Measurements from ENCODE around the gene GLIS1. TPM values are rescaled to one million over a fixed set of nuclear protein-coding genes. Genes with fewer than 3 reads are reported as not detected.

Gene GLIS1
- total and polyA plus RNA-seq, 8 donors, result 0.06 to 0.26 (median 0.13) TPM; not detected in 4

DNA sequence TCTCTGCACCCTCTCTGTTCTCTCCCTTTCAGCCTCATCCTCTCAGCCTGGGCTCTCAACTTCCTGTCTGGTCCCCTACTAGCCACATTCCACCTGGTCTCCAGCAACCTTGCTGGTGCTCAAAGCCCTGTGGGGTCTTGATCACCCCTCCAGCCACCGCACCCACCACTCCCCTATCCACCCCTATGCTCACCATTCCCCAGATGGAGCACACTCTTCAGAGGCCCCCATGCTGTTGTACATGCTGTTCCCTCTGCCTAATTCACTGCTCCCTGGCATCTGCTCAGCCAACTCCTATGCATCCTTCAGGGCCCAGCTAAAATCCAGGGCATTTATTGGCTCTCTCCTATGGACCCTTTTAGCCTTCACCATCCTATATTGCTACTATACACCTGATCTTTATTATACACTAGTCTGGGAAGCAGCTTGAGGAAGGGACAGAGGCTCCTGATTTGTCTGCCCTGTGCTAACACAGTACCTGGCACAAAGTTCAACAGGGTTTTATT is 81.0 kb downstream of the GLIS1 start:
- ATAC-seq (no peak), FAIRE-seq (no peak), DNase-seq (peak in 1 of 6 donors; percentile 12)
- TF ChIP-seq, protein P1, sequence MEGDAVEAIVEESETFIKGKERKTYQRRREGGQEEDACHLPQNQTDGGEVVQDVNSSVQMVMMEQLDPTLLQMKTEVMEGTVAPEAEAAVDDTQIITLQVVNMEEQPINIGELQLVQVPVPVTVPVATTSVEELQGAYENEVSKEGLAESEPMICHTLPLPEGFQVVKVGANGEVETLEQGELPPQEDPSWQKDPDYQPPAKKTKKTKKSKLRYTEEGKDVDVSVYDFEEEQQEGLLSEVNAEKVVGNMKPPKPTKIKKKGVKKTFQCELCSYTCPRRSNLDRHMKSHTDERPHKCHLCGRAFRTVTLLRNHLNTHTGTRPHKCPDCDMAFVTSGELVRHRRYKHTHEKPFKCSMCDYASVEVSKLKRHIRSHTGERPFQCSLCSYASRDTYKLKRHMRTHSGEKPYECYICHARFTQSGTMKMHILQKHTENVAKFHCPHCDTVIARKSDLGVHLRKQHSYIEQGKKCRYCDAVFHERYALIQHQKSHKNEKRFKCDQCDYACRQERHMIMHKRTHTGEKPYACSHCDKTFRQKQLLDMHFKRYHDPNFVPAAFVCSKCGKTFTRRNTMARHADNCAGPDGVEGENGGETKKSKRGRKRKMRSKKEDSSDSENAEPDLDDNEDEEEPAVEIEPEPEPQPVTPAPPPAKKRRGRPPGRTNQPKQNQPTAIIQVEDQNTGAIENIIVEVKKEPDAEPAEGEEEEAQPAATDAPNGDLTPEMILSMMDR (IDR thresholded peaks at IDR 0.05), result no peak
- Histone ChIP-seq H3K27me3 (no peaks in the 10 kb centered on the region), H3K27ac (no peak overlapping the region), H3K4me1 (no peaks in the 10 kb centered on the region), H3K4me3 (no peak overlapping the region), H3K36me3 (no peaks in the 10 kb centered on the region), H3K9me3 (no peaks in the 10 kb centered on the region)
- intact Hi-C loops (cut with DNase I), result no loop called here
- WGBS, 2 donors, result 92 to 100% methylated on average over 1 of the region's 1 CpG

DNA sequence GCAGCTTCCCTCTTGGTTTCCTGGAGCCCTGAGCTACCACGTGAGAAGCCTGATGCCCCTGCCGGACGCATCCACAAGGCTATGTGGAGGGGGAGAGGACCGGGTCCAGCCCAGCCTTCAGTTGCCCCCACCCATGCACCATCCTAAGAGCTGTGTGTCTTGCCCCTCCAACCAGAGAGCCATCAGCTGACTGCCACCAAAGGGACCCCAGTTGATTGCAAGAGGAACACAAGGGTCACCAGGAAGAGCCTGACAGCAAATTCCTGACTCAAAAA is 81.5 kb downstream of the GLIS1 start:
- no peaks in the 10 kb centered on the region for H3K4me1 ChIP-seq
- TF ChIP-seq, protein P1 (IDR thresholded peaks at IDR 0.05), result no peak
- intact Hi-C loops (cut with DNase I), result no loop called here
- ATAC-seq, result no peak
- H3K9me3 ChIP-seq, result no peaks in the 10 kb centered on the region
- no peak overlapping the region for H3K4me3 ChIP-seq
- H3K27me3 ChIP-seq, result no peaks in the 10 kb centered on the region
- FAIRE-seq, result no peak
- DNase-seq, result peak in 1 of 6 donors; percentile 0
- no peaks in the 10 kb centered on the region for H3K36me3 ChIP-seq
- no peak overlapping the region for H3K27ac ChIP-seq
- WGBS, 2 donors, result 36 to 43% methylated on average over 4 of the region's 4 CpGs

DNA sequence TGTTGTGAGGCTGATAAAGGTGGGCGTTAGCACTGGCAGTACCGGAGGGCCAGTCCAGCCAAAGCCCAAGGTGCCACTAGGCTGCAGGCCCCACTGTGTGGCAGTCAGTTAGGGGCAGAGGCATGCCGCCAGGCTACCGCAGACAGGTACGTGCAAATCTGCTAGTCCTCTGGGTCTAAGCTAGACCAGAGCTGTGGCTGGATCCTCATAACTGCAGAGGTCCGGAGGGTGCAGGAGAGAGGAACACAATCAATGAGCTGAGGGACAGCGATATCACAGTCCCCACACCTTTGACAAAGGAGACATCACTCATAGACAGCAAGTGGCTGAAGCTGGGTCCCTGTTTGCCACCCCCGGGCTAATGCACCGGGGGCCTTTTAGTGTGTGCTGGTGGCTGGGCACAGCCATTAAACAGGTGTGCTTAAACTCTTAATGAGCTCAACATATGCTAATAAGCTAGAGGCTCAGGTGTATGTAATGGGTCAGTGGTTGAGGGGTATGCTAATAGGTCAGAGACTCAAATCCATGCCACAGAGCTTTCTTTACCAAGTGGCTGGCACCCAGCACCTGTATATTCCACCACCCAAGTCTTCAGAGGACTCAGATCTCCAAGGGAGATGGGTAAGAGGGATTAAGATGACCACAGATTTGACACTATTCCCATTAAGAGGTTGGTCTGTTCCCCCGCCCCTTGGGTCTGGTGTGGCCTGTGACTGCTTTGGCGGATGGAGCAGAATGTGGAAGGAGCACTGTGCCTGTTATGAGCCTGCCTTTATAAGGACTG is 82.0 kb downstream of the GLIS1 start:
- WGBS, 2 donors, result 84 to 91% methylated on average over 11 of the region's 11 CpGs
- no peaks in the 10 kb centered on the region for H3K4me1 ChIP-seq
- intact Hi-C loops (cut with DNase I), result no loop called here
- H3K27ac ChIP-seq, result no peak overlapping the region
- no peaks in the 10 kb centered on the region for H3K36me3 ChIP-seq
- ATAC-seq (no peak), FAIRE-seq (no peak), DNase-seq (peak in 1 of 6 donors; percentile 33)
- no peaks in the 10 kb centered on the region for H3K9me3 ChIP-seq
- no peaks in the 10 kb centered on the region for H3K27me3 ChIP-seq
- H3K4me3 ChIP-seq, result no peak overlapping the region
- TF ChIP-seq, protein P1 (IDR thresholded peaks at IDR 0.05), result no peak

DNA sequence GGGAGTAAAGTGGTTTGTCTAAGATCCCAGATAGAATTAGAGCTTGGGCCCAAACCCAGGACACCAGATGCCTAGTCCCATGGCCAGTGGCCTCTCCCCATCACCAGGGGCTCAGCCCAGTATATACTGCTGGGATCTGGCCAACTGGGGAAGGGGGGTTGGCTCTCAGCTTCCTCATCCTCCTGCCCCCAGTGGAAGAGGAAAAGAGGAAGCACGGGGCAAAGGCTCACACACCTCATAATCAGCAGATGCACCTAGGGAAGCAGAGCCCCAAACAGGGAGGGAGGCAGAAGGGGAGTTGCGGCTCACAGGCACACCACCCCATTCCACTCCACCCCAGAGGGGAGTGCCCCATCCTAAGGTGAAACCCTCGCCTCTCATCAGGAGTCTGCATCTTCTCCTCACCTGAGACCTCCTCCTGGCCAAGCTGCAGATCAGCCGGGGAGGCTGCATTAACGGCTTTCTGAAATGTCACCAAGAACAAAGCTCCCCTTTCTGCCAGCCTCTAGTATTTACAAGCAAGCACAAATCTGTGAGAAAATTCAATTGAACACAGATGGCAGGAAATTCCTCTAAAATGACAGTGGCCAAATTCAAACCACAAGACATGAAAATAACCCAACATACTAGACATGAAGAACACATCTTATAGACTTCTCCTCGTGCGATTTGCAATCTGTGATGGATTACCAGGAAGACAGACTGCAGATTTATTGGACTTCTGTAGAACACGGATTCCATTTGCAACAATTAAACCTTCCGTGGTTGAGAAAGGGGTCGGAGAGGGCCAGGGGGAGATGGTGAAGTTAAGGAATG is 82.8 kb downstream of the GLIS1 start:
- ATAC-seq (no peak), DNase-seq (peak in 1 of 6 donors; percentile 21), FAIRE-seq (no peak)
- H3K27ac ChIP-seq, result no peak overlapping the region
- 36 to 40% methylated on average over 10 of the region's 10 CpGs for WGBS, 2 donors
- intact Hi-C loops (cut with DNase I), result no loop called here
- no peaks in the 10 kb centered on the region for H3K27me3 ChIP-seq
- H3K9me3 ChIP-seq, result no peaks in the 10 kb centered on the region
- no peaks in the 10 kb centered on the region for H3K4me1 ChIP-seq
- TF ChIP-seq, protein P1 (IDR thresholded peaks at IDR 0.05), result no peak
- H3K4me3 ChIP-seq, result no peak overlapping the region
- H3K36me3 ChIP-seq, result no peaks in the 10 kb centered on the region
